Duodenal mucosa (tissue), 2 donors: ENCODE measurements around the gene ORC5.

Source experiments
- H3K27ac ChIP-seq: one replicate; pipeline ENCODE4 v1.7.0; 2013; ENCODE audit warnings: low read depth, low read length
- H3K27me3 ChIP-seq, 2 donors: one replicate each; pipeline ENCODE4 v1.7.0; 2013; ENCODE audit warnings: low read length in 2 of 2, control low read depth in 1 of 2; ENCODE audit not compliant: insufficient read depth in 2 of 2, control insufficient read depth in 1 of 2
- H3K36me3 ChIP-seq, 2 donors: one replicate each; pipeline ENCODE4 v1.7.0; 2013; ENCODE audit warnings: low read length in 2 of 2, control low read depth in 1 of 2; ENCODE audit not compliant: insufficient read depth in 2 of 2, control insufficient read depth in 1 of 2
- H3K4me1 ChIP-seq, 2 donors: one replicate each; pipeline ENCODE4 v1.7.0; 2013; ENCODE audit warnings: low read length in 2 of 2, control low read depth in 1 of 2; ENCODE audit not compliant: insufficient read depth in 2 of 2, control insufficient read depth in 1 of 2
- H3K4me3 ChIP-seq, 2 donors: one replicate each; pipeline ENCODE4 v1.7.0; 2013; ENCODE audit warnings: low read length in 2 of 2, low read depth in 1 of 2
- H3K9ac ChIP-seq, 2 donors: one replicate each; pipeline ENCODE4 v1.7.0; 2013; ENCODE audit warnings: low read length in 2 of 2, low read depth in 1 of 2
- H3K9me3 ChIP-seq, 2 donors: one replicate each; pipeline ENCODE4 v1.7.0; 2013; ENCODE audit warnings: low read length in 2 of 2, control low read depth in 1 of 2; ENCODE audit not compliant: control insufficient read depth in 1 of 2

Gene ORC5

DNA sequence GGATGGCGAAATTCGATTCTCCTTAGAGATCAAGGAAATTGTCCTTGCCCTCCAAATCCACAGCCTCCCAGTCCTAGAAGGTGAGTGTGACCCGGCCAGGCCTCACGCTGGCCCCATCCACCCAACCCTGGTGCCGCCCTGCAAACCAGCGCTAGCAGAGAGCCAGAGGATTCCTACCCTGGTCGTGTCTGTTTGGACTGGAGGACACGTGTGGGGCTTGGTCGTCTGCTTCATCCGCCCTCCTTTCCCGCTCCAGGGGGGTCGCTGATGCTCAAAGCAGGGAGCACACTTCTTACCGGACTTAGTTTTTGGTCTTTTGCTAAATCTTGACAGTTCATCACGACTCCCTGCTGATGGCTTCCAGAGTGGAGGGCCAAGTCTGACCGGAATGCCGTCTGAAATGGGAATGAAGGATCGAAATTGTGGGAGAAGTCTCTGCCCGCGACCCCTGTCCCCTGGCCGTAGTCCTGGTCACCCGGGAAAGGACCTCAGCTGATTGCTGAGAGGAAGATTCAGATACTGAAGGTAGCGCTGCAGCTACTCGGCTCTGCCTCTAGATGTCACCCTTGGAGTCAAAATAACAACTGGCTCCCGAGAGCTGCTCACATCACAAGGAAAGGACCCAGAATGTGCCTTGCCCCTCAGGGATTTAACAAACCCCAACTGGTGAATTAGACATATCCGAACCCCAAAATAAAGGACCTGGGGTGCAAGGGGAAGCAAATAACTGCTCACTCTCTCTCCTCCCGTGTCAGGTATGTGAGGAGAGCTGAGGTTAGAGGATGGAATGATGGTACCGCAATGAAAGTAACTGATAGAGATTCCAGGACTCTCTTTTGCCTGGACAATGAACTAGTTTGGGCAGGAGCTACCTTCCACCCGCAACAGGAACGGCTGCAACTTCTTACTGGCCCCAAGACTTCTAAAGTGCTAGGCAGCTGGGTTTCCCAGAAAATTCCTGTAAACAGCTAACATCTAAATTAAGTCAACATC lies 23.5 kb upstream of the ORC5 start:
- Histone ChIP-seq H3K36me3 (no peaks in the 10 kb centered on the region), H3K27ac (no peak overlapping the region), H3K9me3 (no peaks in the 10 kb centered on the region), H3K4me3 (no peak overlapping the region), H3K9ac (no peak overlapping the region), H3K4me1 (no peaks in the 10 kb centered on the region), H3K27me3 (no peaks in the 10 kb centered on the region)

DNA sequence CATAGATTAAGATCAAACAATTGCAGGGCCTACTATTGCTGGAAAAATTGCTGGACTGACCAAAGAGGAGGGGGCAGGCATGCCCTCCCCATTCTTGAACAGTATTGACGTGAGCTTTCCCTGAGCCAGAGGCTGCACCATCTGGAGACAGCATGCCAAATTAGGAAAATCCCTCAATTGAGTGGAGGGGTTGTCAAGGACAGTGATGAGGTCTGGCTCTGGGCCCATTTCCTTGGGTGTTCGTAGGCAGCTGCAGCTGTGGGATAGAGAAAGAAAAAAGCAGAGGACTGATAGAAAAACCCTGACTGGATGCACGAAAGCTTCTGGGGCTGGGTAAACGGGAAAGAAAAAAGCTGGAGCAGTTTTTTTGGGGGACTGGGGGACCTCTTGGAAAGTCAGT lies 22.8 kb upstream of the ORC5 start:
- H3K4me1 ChIP-seq = no peaks in the 10 kb centered on the region
- no peak overlapping the region for H3K27ac ChIP-seq
- H3K9ac ChIP-seq = no peak overlapping the region
- no peaks in the 10 kb centered on the region for H3K36me3 ChIP-seq
- H3K27me3 ChIP-seq = no peaks in the 10 kb centered on the region
- no peak overlapping the region for H3K4me3 ChIP-seq
- no peaks in the 10 kb centered on the region for H3K9me3 ChIP-seq

DNA sequence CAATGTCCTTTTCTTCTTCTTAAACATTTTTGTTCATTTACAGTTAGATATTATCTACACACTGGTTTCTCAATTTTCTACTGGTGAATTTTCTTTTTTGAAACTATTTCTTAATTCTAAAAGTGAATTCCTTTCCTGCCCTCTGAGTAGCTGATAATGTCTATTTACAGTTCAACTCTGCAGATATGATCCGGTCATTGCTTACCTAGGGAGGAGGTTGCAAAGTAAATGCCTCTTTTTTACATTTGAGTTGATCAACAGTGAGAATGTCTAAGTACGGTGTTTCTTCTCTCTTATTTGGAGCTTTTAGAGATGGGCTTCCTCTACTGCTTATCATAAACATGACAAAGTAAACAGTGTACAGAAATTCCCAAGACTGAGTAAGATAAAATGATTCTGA lies 20.6 kb upstream of the ORC5 start:
- no peak overlapping the region for H3K27ac ChIP-seq
- no peaks in the 10 kb centered on the region for H3K9me3 ChIP-seq
- no peaks in the 10 kb centered on the region for H3K27me3 ChIP-seq
- no peaks in the 10 kb centered on the region for H3K4me1 ChIP-seq
- H3K9ac ChIP-seq = no peak overlapping the region
- no peaks in the 10 kb centered on the region for H3K36me3 ChIP-seq
- no peak overlapping the region for H3K4me3 ChIP-seq

DNA sequence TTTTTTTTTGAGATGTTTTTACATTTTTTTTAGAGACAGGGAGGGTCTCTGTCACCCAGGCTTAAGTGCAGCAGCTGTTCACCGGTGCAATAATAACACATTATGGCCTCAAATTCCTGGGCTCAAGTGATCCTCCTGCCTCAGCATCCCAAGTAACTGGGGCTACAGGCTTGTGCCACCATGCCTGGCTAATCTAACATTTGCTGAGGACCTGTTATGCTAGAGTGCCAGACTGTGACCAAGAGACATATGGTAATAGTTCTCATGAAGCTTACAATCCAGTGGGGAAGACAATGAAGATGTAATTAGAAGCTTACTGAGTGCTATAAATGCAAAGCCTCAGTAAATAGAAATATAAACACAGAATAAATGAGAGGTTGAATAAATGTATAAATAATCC lies 17.6 kb upstream of the ORC5 start:
- no peaks in the 10 kb centered on the region for H3K4me1 ChIP-seq
- no peak overlapping the region for H3K4me3 ChIP-seq
- H3K27ac ChIP-seq = no peak overlapping the region
- H3K36me3 ChIP-seq = no peaks in the 10 kb centered on the region
- H3K27me3 ChIP-seq = no peaks in the 10 kb centered on the region
- no peak overlapping the region for H3K9ac ChIP-seq
- peaks cover 0 to 4% of the 10 kb centered on the region in 2 donors for H3K9me3 ChIP-seq

DNA sequence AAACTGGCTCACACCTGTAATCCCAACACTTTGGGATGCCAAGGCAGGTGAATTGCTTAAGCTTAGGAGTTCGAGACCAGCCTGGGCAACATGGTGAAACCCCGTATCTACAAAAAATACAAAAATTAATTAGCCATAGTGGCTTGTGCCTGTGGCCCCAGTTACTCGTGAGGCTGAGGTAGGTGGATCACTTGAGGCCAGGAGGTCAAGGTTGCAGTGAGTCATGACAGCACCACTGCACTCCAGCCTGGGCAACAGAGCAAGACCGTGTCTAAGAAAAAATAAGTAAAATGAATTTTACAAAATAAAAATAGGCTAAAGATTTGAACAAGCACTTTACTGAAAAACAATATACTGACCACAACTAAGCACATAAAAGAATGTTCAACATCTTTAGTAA lies 9.8 kb upstream of the ORC5 start:
- Histone ChIP-seq H3K36me3 (no peaks in the 10 kb centered on the region), H3K27me3 (no peaks in the 10 kb centered on the region), H3K4me3 (no peak overlapping the region), H3K4me1 (no peaks in the 10 kb centered on the region), H3K9ac (no peak overlapping the region), H3K27ac (no peak overlapping the region), H3K9me3 (peaks cover 0 to 9% of the 10 kb centered on the region in 2 donors)

DNA sequence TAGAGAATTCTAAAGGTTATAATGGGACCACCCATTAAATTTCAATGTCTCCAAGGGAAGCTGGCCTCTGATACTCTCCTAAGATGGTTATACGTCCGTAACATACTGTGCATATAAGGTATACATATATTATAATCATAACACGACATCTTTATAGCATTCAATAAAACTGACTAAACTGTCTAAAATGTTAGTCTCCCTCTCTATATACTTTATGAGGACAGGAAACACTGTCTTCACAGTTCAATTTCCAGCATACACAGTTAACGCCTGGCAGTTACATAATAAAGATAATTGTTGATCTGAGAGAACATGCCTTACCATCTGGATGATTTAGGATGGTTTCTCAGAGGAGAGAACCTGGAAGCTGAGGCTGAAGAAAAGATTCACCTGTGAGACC lies 1.2 kb upstream of the ORC5 start:
- no peaks in the 10 kb centered on the region for H3K27me3 ChIP-seq

DNA sequence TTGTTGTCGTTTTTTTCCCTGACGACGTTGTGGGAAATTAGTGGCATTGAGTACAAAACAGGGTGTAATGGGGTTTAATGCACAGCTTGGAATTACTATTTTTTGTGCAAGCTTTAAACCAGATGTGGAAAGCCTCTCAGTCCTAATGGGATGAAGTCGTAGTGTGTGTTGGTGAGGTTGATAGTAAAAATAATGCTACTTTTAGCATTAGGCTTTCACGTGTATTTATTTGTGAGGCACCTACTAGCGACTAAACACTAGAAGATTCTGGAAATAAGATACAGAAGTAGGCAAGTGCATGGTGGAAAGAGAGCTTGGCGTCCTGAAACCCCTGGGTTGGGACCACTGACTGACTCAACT lies 588 bp upstream of the ORC5 start:
- Histone ChIP-seq H3K27me3 (no peaks in the 10 kb centered on the region), H3K27ac (peak overlapping the region; percentile 33), H3K9ac (peak overlapping the region; percentile 71 to 85), H3K9me3 (peaks cover 0 to 3% of the 10 kb centered on the region in 2 donors), H3K4me1 (peaks cover 12 to 22% of the 10 kb centered on the region in 2 donors), H3K4me3 (peak overlapping the region; percentile 94 to 98), H3K36me3 (peaks cover under 1 to 3% of the 10 kb centered on the region in 2 donors)

More for the DNA sequence above, 1.2 kb upstream of the ORC5 start:
- no peak overlapping the region for H3K4me3 ChIP-seq
- peaks cover 0 to 3% of the 10 kb centered on the region in 2 donors for H3K9me3 ChIP-seq
- H3K36me3 ChIP-seq = no peaks in the 10 kb centered on the region
- no peak overlapping the region for H3K27ac ChIP-seq
- peaks cover 12 to 22% of the 10 kb centered on the region in 2 donors for H3K4me1 ChIP-seq
- H3K9ac ChIP-seq = no peak overlapping the region

DNA sequence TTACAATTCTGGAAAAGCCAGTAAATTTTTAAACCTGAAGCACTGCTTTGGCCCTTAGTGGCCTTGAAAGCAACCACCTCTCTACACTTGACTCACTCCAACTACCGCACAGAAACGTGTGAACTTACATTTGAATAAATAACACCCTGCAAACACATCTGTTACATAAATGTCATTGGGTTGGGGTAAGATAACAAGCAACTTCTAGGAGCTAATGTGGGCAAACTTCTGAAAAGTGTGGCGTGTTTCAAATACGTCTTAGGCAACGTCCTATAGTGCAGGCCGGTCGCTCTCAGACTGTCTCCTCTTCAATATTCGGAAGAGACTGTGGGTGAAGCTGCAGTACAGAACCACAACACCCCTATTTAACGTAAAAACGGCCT lies 474 bp downstream of the ORC5 start:
- H3K27me3 ChIP-seq = no peaks in the 10 kb centered on the region
- H3K9ac ChIP-seq = peak overlapping the region; percentile 71 to 85
- H3K9me3 ChIP-seq = peaks cover 0 to 3% of the 10 kb centered on the region in 2 donors
- peaks cover 9 to 14% of the 10 kb centered on the region in 2 donors for H3K36me3 ChIP-seq
- peak overlapping the region; percentile 94 to 98 for H3K4me3 ChIP-seq
- no peak overlapping the region for H3K27ac ChIP-seq
- peaks cover 12 to 22% of the 10 kb centered on the region in 2 donors for H3K4me1 ChIP-seq

DNA sequence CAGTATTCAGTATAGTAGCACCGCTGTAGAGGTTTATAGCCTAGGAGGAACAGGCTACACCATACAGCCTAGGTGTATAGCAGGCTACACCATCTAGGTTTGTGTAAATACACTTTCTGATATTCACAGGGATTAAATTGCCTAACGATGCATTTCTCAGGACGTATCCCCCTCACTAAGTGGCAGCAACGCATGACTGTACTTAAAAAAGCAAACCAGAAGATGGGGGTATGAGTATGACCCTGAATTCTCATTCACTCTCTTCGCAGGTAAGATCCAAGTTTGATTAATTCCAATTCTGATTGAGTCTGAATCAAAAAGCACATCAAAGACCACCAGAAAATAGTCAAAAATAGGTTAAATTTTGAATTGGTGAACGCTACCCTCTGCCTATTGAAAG lies 972 bp downstream of the ORC5 start:
- Histone ChIP-seq H3K36me3 (peaks cover 12 to 18% of the 10 kb centered on the region in 2 donors), H3K4me1 (peaks cover 12 to 22% of the 10 kb centered on the region in 2 donors), H3K27me3 (no peaks in the 10 kb centered on the region), H3K4me3 (peak overlapping the region; percentile 94 to 98), H3K9me3 (peaks cover 0 to 3% of the 10 kb centered on the region in 2 donors), H3K9ac (peak overlapping the region; percentile 71 to 85), H3K27ac (no peak overlapping the region)

DNA sequence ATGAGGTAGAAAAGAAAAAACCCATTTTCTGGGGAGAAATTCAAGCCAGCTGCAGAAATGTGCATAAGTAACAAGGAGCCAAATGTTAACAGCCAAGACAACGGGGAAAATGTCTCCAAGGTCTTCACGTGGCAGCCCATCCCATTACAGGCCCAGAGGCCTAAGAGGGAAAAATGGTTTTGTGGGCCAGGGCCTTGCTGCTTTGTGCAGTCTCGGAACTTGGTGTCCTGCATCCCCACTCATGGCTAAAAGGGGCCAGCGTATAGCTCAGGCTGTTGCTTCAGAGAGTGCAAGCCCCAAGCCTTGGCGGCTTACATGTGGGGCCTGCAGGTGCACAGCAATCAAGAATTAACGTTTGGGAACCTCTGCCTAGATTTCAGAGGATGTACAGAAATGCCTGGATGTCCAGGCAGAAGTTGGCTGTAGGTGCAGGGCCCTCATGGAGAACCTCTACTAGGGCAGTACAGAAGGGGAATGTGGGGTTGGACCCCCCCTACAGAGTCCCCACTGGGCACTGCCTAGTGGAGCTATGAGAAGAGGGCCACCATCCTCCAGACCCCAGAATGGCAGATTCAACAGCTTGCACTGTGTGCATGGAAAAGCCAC lies 9.0 kb downstream of the ORC5 start:
- H3K36me3 ChIP-seq = peaks cover 22 to 69% of the 10 kb centered on the region in 2 donors

More for the DNA sequence above, 9.0 kb downstream of the ORC5 start:
- H3K27ac ChIP-seq = no peak overlapping the region
- H3K4me3 ChIP-seq = no peak overlapping the region
- no peaks in the 10 kb centered on the region for H3K27me3 ChIP-seq
- H3K9me3 ChIP-seq = peaks cover 0 to 4% of the 10 kb centered on the region in 2 donors
- no peaks in the 10 kb centered on the region for H3K4me1 ChIP-seq
- H3K9ac ChIP-seq = no peak overlapping the region
